Measurements from ENCODE around the gene STKLD1.

GRCh38 chr9:133380734-133381133 lies 4.6 kb downstream of the STKLD1 start:
- TF ChIP-seq POLR2A (IDR thresholded peaks at IDR 0.05; ENCODE audit: low read depth, low read length): no peak
- TF ChIP-seq POLR2AphosphoS5 (IDR thresholded peaks at IDR 0.05; ENCODE audit: low read depth, low read length): no peak
- TF ChIP-seq TAF1 (IDR thresholded peaks at IDR 0.05; ENCODE audit: low read depth, low read length): no peak
- TF ChIP-seq SPI1 (IDR thresholded peaks at IDR 0.05; ENCODE audit: low read depth, low read length): no peak
- TF ChIP-seq POU2F2 (IDR thresholded peaks at IDR 0.05; ENCODE audit: low read depth, low read length): no peak
- TF ChIP-seq PAX5 (IDR thresholded peaks at IDR 0.05; ENCODE audit: insufficient read depth, low read length, severe bottlenecking): no peak

Measured in GM12891 (cell line).